ENCODE data around the gene EIF4G2.
A peak's percentile ranks its signal among the peaks of the same experiment; 100 is the strongest.

EIF4G2 gene

DNA sequence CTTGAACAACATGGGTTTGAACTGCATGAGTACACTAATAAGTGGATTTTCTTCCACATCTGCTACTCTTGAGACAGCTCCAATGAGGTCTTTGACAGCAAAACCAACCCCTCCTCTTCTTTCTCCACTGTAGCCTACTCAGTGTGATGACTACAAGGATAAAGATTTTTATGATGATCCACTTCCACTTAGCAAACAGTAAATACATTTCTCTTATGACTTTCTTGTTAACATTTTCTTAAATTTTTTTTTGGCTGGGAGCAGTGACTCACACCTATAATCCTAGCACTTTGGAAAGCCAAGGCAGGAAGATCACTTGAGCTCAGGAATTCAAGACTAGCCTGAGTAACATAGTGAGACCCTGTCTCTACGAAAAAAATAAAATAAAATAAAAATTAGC lies 9.9 kb upstream of the EIF4G2 start:
- ChIA-PET POLR2A (interaction anchor here (0.8 kb wide), 1 partner anchor 10 kb away, joined by 3 read pairs; the partner anchor contains the start of gene EIF4G2), CTCF (no interaction called here)
- DNase-seq (ENCODE audit: extremely low spot score): no peak
- no peak for TF ChIP-seq CTCF (IDR thresholded peaks at IDR 0.05; ENCODE audit: control extremely low read depth, extremely low read depth, low read depth, missing control alignments)

- POLR2A ChIA-PET: no interaction called here
- TF ChIP-seq CTCF (IDR thresholded peaks at IDR 0.05; ENCODE audit: control extremely low read depth, extremely low read depth, low read depth, missing control alignments): no peak
- CTCF ChIA-PET: interaction anchor here (1.1 kb wide), 1 partner anchor 21 kb away, joined by 3 read pairs; no protein-coding TSS in a partner anchor
- no peak for DNase-seq (ENCODE audit: extremely low spot score)
Observed at GRCh38 chr11:10813945-10814344, 5.2 kb upstream of the EIF4G2 start.

DNA sequence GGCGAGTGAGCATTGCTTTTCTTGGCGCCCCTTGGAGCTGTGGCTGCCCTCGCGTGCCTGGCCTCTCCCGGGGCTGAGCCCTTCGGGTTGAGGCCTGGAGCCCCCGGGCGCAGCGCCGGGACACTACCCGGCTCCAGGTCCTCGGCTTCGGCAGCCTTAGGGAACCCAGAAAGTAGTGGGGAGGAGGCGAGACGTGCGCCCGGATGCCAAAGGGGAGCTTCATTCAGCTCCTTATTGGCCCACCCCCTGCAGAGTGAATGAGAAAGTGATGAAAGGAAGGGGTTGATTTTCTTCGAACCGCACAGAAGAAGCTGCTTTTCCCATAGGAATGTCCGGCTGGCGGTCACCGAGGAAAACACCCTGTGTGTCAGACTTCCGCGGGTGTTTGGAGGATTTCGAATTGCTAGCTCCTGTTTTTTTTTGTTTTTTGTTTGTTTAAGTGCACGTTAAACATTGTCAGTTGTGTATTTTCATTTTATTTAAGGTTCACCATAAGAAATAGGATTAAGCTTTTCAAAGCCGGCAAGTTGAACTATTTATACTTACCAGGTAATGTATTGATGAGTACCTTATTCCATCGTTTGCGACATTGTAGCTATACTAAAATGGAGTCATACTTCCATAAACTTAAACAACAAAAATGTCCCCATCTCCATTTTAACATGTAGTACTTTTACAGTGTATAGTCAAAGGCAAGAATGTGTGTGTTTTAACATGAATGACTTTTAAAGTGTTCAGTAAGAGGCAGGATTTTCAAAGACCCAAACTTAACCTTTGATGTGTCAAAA lies 841 bp upstream of the EIF4G2 start:
- DNase-seq (ENCODE audit: extremely low spot score): no peak
- POLR2A ChIA-PET: interaction anchor here (0.6 to 2.9 kb wide), 41 partner anchors 8 to 1524 kb away, joined by 3 to 79 read pairs (median 5); partner anchors contain the start of genes CTR9 and ZBED5
- TF ChIP-seq CTCF (IDR thresholded peaks at IDR 0.05; ENCODE audit: control extremely low read depth, extremely low read depth, low read depth, missing control alignments): no peak
- CTCF ChIA-PET: interaction anchor here (0.9 to 3.1 kb wide), 14 partner anchors 11 to 124 kb away, joined by 3 to 36 read pairs (median 4); partner anchors contain the start of gene ZBED5

- DNase-seq (ENCODE audit: extremely low spot score): no peak
Observed at GRCh38 chr11:10808235-10808552, 532 bp downstream of the EIF4G2 start.

GRCh38 chr11:10807493-10808234 lies 1.1 kb downstream of the EIF4G2 start:
- POLR2A ChIA-PET: interaction anchor here (0.6 to 2.9 kb wide), 8 partner anchors 11 to 124 kb away, joined by 5 to 79 read pairs (median 7); partner anchors contain the start of gene ZBED5
- TF ChIP-seq CTCF (IDR thresholded peaks at IDR 0.05; ENCODE audit: control extremely low read depth, extremely low read depth, low read depth, missing control alignments): no peak
- CTCF ChIA-PET: interaction anchor here (3.1 kb wide), 1 partner anchor 15 kb away, joined by 36 read pairs; no protein-coding TSS in a partner anchor
- peak; percentile 32 for DNase-seq (ENCODE audit: extremely low spot score)

More at GRCh38 chr11:10808235-10808552, 532 bp downstream of the EIF4G2 start:
- TF ChIP-seq CTCF (IDR thresholded peaks at IDR 0.05; ENCODE audit: control extremely low read depth, extremely low read depth, low read depth, missing control alignments): no peak
- ChIA-PET CTCF (interaction anchor here (1.2 to 3.1 kb wide), 6 partner anchors 9 to 117 kb away, joined by 3 to 36 read pairs (median 6); no protein-coding TSS in a partner anchor), POLR2A (interaction anchor here (0.5 to 2.9 kb wide), 24 partner anchors 8 to 1089 kb away, joined by 3 to 79 read pairs (median 7); partner anchors contain the start of genes ADM, CTR9 and ZBED5)

- CTCF ChIA-PET: interaction anchor here (7.2 kb wide), 1 partner anchor 15 kb away, joined by 81 read pairs; no protein-coding TSS in a partner anchor
Observed at GRCh38 chr11:10806206-10806605, 2.5 kb downstream of the EIF4G2 start.

More at GRCh38 chr11:10806206-10806605, 2.5 kb downstream of the EIF4G2 start:
- POLR2A ChIA-PET: no interaction called here
- TF ChIP-seq CTCF (IDR thresholded peaks at IDR 0.05; ENCODE audit: control extremely low read depth, extremely low read depth, low read depth, missing control alignments): no peak
- no peak for DNase-seq (ENCODE audit: extremely low spot score)
